HUES48 (cell line): ENCODE data around the gene ELP6.

Experiments used
- H3K27ac ChIP-seq: one replicate; pipeline ENCODE4 v1.7.0; 2013; ENCODE audit warnings: low read depth, low read length, inconsistent platforms
- H3K27me3 ChIP-seq: 2 replicates; pipeline ENCODE4 v1.6.1; 2013; ENCODE audit warnings: mild to moderate bottlenecking, low read length; ENCODE audit not compliant: control insufficient read depth, insufficient read depth
- H3K36me3 ChIP-seq: 2 replicates; pipeline ENCODE4 v1.6.1; 2013; ENCODE audit warnings: low read length; ENCODE audit not compliant: control insufficient read depth, insufficient read depth
- H3K4me1 ChIP-seq: 2 replicates; pipeline ENCODE4 v1.6.1; 2013; ENCODE audit warnings: mild to moderate bottlenecking, low read length; ENCODE audit not compliant: control insufficient read depth, insufficient read depth
- H3K4me3 ChIP-seq: 2 replicates; pipeline ENCODE4 v1.5.1; 2013; ENCODE audit warnings: mild to moderate bottlenecking, low read depth, low read length
- H3K9ac ChIP-seq: 2 replicates; pipeline ENCODE4 v1.6.1; 2013; ENCODE audit warnings: mild to moderate bottlenecking, low read depth, low read length, moderate library complexity
- H3K9me3 ChIP-seq: 2 replicates; pipeline ENCODE4 v1.6.1; 2013; ENCODE audit warnings: low read length; ENCODE audit not compliant: control insufficient read depth, insufficient read depth

ELP6 gene

DNA sequence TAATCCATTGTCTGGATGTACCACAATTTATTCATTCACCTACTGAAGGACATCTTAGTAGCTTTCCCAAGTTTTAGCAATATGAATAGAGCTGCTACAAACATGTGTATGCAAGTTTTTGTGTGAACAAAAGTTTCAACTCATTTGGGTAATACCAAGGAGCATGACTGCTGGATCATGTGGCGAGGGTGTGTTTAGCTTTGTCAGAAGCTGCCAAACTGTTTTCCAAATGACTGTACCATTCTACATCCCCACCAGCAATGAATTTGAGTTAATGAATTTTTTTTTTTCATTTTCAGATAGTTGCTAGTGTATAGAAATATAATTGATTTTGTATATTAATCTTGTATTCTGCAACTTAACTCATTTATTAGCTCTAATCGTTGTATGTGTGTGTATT, 20.0 kb upstream of the ELP6 start:
- Histone ChIP-seq H3K4me3 (no peak overlapping the region), H3K4me1 (no peaks in the 10 kb centered on the region), H3K9ac (no peak overlapping the region)

GRCh38 chr3:47527952-47528725, 14.6 kb upstream of the ELP6 start:
- Histone ChIP-seq H3K4me1 (no peaks in the 10 kb centered on the region), H3K9ac (no peak overlapping the region), H3K36me3 (no peaks in the 10 kb centered on the region), H3K27me3 (peaks cover 3% of the 10 kb centered on the region), H3K27ac (no peak overlapping the region), H3K4me3 (no peak overlapping the region), H3K9me3 (no peaks in the 10 kb centered on the region)

More for the DNA sequence above, 20.0 kb upstream of the ELP6 start:
- Histone ChIP-seq H3K27me3 (no peaks in the 10 kb centered on the region), H3K9me3 (no peaks in the 10 kb centered on the region; the same call in 1 of the 2 replicates), H3K36me3 (no peaks in the 10 kb centered on the region), H3K27ac (no peak overlapping the region)

DNA sequence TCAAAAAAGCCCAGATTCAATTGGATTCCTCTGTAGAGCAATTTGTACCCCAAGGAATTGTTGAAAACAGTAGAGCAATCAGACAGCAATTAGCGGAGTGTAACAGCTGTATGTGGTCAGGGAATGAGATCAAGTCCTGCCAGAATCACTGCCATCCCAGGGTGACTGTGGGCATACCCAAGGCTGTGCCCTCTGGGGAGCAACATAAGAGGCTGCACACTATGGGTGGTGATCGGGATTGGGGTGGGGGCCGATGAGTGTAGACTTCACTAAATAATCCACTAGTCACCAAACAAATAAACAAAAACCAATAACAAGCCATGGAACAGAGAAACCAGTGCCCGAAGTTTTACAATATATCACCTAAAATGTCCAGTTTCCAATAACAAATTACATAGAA, 12.1 kb upstream of the ELP6 start:
- H3K9me3 ChIP-seq = no peaks in the 10 kb centered on the region
- no peak overlapping the region for H3K4me3 ChIP-seq
- H3K36me3 ChIP-seq = no peaks in the 10 kb centered on the region
- H3K27me3 ChIP-seq = peaks cover 14% of the 10 kb centered on the region
- no peak overlapping the region for H3K27ac ChIP-seq
- no peak overlapping the region for H3K9ac ChIP-seq
- peaks cover 7% of the 10 kb centered on the region; the same call in 1 of the 2 replicates for H3K4me1 ChIP-seq

GRCh38 chr3:47523310-47524073, 10.0 kb upstream of the ELP6 start:
- Histone ChIP-seq H3K27ac (no peak overlapping the region), H3K27me3 (peaks cover 14% of the 10 kb centered on the region), H3K36me3 (no peaks in the 10 kb centered on the region), H3K9ac (no peak overlapping the region), H3K4me3 (no peak overlapping the region), H3K9me3 (no peaks in the 10 kb centered on the region), H3K4me1 (peaks cover 11% of the 10 kb centered on the region; the same call in 1 of the 2 replicates)

GRCh38 chr3:47522082-47522987, 8.8 kb upstream of the ELP6 start:
- no peak overlapping the region; the same call in 1 of the 2 replicates for H3K9ac ChIP-seq

DNA sequence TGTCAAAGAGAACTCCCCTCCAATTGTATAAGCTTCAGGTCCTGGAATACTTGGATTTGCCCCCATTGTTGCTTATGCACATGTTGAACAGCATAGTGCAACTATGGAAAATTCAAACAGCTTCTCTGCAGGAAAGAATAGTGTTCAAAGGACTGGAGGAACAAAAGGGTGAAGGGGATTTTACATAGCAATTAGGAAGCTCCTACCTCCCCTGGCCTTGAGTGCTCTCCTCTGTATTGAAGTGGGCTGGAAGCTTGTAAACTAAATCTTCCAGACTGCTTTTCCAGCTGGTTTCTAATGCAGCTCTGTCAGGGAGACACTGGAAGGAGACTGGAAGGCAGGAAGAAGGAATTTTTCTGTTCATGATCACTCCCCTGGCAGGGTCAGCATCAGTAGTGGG, 7.2 kb upstream of the ELP6 start:
- Histone ChIP-seq H3K9me3 (no peaks in the 10 kb centered on the region), H3K4me1 (peaks cover 11% of the 10 kb centered on the region; the same call in 1 of the 2 replicates), H3K36me3 (no peaks in the 10 kb centered on the region), H3K4me3 (no peak overlapping the region), H3K9ac (no peak overlapping the region), H3K27ac (no peak overlapping the region), H3K27me3 (peaks cover 14% of the 10 kb centered on the region)

More at GRCh38 chr3:47522082-47522987, 8.8 kb upstream of the ELP6 start:
- H3K4me3 ChIP-seq = no peak overlapping the region
- peaks cover 11% of the 10 kb centered on the region; the same call in 1 of the 2 replicates for H3K4me1 ChIP-seq
- no peaks in the 10 kb centered on the region for H3K9me3 ChIP-seq
- peaks cover 14% of the 10 kb centered on the region for H3K27me3 ChIP-seq
- H3K36me3 ChIP-seq = no peaks in the 10 kb centered on the region
- H3K27ac ChIP-seq = no peak overlapping the region

GRCh38 chr3:47517937-47518336, 4.4 kb upstream of the ELP6 start:
- H3K36me3 ChIP-seq = no peaks in the 10 kb centered on the region
- H3K27ac ChIP-seq = no peak overlapping the region
- peaks cover 11% of the 10 kb centered on the region; the same call in 1 of the 2 replicates for H3K4me1 ChIP-seq
- H3K9ac ChIP-seq = no peak overlapping the region
- H3K4me3 ChIP-seq = no peak overlapping the region
- H3K9me3 ChIP-seq = no peaks in the 10 kb centered on the region
- peaks cover 9% of the 10 kb centered on the region for H3K27me3 ChIP-seq

DNA sequence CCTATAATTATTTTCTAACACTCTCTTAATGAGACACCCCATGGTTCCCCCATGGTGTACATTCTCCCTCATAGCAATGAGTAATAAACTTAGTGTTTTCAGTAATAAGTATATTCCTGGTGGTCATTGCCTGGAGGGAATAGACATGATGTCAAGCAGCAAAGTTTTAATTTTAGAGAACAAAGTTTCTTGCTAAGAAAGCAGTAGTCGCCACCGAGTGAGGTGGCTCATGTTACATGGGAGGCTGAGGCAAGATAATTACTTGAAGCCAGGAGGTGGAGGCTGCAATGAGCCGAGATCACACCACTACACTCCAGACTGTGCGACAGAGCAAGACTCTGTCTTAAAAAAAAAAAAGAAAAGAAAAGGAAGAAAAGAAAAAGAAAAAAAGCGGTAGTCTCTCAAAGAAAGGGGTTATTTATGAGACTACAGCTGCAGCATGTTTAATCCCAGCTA, 2.4 kb upstream of the ELP6 start:
- no peak overlapping the region for H3K27ac ChIP-seq
- peaks cover 7% of the 10 kb centered on the region for H3K36me3 ChIP-seq
- H3K4me3 ChIP-seq = no peak overlapping the region

GRCh38 chr3:47515100-47515499, 1.6 kb upstream of the ELP6 start:
- Histone ChIP-seq H3K27ac (no peak overlapping the region), H3K4me1 (no peaks in the 10 kb centered on the region), H3K4me3 (no peak overlapping the region), H3K9me3 (no peaks in the 10 kb centered on the region), H3K9ac (no peak overlapping the region), H3K27me3 (no peaks in the 10 kb centered on the region), H3K36me3 (peaks cover 14% of the 10 kb centered on the region)

More for the DNA sequence above, 2.4 kb upstream of the ELP6 start:
- Histone ChIP-seq H3K9me3 (no peaks in the 10 kb centered on the region), H3K27me3 (no peaks in the 10 kb centered on the region), H3K9ac (no peak overlapping the region), H3K4me1 (peaks cover 5% of the 10 kb centered on the region; the same call in 1 of the 2 replicates)

DNA sequence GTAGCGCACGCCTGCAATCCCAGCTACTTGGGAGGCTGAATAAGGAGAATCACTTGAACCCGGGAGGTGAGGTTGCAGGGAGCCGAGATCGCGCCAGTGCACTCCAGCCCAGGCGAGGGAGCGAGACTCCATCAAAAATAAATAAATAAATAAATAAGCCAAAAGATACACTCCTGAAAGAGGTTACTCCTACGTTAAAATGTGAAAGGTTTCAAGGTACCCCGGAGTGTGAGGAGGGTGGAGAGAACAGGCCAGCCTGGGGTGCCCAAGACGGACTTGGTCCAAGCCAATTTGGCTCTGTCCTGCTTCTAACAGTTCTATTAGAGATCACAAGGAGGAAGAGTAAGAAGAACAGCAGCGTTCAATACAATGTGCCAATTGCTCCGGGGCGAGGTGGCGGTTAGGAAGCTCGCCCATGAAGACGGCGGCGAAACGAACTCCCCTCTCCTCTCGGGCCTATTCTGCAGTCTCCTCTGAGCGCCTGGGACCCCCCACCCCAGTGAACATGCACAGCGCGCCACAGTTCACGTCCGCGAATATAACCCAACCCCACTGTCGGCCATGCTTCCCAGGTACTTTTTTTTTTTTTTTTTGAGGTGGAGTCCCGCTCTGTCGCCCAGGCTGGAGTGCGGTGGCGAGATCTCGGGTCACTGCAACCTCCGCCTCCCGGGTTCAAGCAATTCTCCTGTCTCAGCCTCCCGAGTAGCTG, 942 bp downstream of the ELP6 start:
- peak overlapping the region; percentile 88 for H3K4me3 ChIP-seq
- H3K27ac ChIP-seq = peak overlapping the region; percentile 100

More for the DNA sequence above, 942 bp downstream of the ELP6 start:
- Histone ChIP-seq H3K9ac (peak overlapping the region; percentile 80), H3K4me1 (no peaks in the 10 kb centered on the region), H3K27me3 (no peaks in the 10 kb centered on the region), H3K9me3 (no peaks in the 10 kb centered on the region), H3K36me3 (peaks cover 35% of the 10 kb centered on the region)
